NCI-H2029 (cell line): ENCODE results near the gene GRID2.
"Not testable (repeated sequence)": the region's sequence is repeated elsewhere in the genome, so short reads cannot be mapped to it uniquely, and the experiment has no call there.

Experiments used
- DNase-seq: peaks from one replicate; lab custom pipeline; 2025; lab: John Stamatoyannopoulos, UW

GRID2 gene

GRCh38 chr4:92303621-92304027, at the start of gene GRID2:
Gene GRID2 (plus strand): TSS chr4:92303966.
- DNase-seq = no peak

DNA sequence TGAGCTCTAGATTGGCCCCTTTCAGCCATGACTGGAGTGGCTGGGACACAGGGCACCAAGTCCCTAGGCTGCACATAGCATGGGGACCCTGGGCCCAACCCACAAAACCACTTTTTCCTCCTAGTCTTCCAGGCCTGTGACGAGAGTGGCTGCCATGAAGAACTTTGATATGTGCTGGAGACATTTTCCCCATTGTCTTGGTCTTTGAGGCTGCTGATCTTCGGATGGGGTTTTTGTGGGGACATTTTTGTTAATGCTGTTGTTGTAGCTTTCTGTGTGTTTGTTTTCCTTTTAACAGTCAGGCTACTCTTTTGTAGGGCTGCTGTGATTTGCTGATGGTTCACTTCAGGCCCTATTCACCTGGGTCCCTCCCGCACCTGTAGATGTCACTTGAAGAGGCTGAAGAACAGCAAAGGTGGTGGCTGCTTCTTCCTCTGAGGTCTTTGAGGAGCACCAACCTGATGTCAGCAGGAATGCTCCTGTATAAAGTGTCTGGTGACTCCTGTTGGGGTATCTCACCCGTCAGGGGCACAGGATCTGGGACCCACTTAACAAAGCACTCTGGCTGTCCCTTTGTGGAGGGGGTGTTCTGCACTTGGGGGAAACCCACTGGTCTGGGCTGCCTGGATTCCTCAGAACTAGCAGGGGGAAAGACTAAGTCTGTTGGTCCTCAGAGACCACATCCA, 49.6 kb upstream of the GRID2 start:
- no peak for DNase-seq

GRCh38 chr4:92254767-92255442, 48.9 kb upstream of the GRID2 start:
- DNase-seq = no peak

DNA sequence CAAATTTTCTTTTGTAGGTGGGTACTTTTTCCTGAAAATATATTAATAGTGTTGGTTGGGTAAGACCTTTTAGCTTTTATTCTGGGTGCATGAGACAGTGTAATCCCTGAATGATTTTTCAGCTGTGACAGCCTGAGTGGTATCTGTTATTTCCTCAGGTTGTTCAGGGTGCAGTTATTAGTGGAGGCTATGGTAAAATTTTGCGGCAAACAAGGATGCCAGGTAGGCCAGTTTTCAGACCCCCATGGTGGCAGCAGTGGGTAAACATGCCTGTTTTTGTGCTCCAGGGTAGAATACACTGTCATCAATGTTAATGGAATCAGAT, 47.9 kb upstream of the GRID2 start:
- DNase-seq = no peak

DNA sequence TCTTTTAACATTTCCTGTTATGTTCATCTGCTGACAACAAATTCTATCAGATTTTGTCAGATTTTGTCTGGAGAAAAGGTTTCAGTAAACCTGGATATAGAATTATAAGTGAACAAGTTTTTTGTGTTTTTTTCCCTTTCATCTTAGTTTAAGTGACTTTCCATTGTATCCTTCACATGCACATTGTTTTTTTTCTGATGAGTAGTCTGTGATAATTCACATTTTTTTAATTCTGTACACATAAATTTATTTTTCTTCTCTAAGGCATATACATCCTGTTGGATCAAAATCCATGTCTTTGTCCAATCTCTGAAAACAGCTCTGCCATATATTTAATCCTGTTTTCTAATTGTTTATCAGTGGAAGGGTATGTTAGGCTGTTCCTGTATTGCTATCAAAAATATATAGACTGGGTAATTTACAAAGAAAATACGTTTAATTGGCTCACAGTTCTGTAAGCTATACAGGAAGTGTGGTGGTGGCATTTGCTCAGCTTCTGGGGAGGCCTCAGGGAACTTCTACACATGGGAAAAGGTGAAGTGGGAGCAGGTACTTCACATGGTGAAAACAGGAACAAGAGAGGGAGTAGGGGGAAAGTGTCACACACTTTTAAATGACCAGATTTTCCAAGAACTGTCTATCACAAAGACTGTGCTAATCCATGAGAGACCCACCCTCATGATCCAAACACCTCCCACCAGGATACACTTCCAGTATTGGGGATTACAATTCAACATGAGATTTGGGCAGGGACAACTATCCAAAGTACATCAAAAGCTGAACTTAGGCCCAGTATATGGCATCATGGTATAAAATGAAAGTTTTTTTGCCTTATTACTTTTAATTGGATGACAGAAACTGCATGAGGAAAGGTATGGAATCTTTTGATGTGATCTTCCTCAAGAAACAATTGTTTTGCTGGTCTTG, 45.6 kb upstream of the GRID2 start:
- no peak for DNase-seq

GRCh38 chr4:92261256-92261655, 42.5 kb upstream of the GRID2 start:
- DNase-seq = no peak

GRCh38 chr4:92262371-92262770, 41.4 kb upstream of the GRID2 start:
- DNase-seq = no peak

DNA sequence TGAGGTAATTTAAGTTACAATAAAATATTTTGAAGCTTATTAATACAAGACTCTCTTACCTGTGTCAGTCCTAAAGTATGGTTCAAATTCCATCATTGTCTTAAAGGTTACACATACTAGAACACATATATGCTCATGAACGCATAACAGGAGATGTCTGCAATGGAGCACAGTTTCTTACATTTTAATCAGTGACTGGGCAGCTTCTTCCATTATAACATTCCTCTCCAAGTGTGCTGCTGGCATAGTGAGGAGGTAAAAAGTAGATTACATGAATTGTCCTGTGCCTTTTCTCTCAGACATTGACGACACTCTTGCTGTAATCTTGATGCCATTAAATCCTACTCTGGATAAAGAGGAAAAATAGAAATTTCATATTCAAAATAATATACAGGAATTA, 40.8 kb upstream of the GRID2 start:
- no peak for DNase-seq

DNA sequence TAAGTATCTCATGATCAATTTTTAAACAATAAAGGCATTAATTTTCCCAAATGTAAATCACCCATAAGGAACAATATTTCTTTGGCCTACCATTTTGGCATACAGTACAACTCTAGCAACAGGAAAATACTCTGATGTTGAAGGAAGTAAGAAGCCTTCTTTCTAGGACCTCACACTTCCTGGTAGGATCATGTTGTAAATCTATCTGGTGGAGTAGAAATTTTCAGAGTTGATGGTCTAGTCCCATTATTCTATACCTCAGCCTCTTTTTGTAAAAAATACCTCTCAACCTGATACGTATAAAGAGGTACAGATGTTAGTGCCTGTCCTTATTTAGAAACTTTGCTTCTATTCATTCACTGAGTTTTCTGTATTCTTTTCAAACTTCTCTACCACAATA, 40.2 kb upstream of the GRID2 start:
- DNase-seq = no peak

GRCh38 chr4:92264163-92264562, 39.6 kb upstream of the GRID2 start:
- no peak for DNase-seq

GRCh38 chr4:92265021-92265420, 38.7 kb upstream of the GRID2 start:
- DNase-seq = no peak

- no peak for DNase-seq
These were observed 38.0 kb upstream of the GRID2 start for GRCh38 chr4:92265798-92266197.

GRCh38 chr4:92266521-92266920, 37.2 kb upstream of the GRID2 start:
- DNase-seq = no peak

DNA sequence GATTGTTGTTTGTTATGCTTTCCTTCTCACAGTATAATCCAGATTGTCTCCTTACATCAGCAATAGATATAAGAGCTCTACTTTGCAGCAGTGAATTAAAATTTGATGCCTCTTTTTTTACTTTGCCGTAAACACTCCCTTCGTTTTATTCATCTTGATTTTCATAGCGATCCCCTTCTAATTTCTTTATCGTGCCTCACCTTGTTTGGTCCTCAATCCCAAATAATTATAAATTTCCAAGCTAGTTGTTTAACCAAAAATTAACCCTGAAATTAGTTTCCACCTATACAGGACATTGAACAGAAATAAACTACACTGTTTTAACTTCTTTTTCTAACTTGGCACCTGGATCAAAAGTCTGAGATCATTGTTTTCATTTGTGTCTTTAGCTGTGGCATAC, 35.1 kb upstream of the GRID2 start:
- DNase-seq = no peak

- no peak for DNase-seq
These were observed 32.9 kb upstream of the GRID2 start for GRCh38 chr4:92270908-92271307.

GRCh38 chr4:92271551-92271950, 32.2 kb upstream of the GRID2 start:
- DNase-seq = not testable (repeated sequence)

DNA sequence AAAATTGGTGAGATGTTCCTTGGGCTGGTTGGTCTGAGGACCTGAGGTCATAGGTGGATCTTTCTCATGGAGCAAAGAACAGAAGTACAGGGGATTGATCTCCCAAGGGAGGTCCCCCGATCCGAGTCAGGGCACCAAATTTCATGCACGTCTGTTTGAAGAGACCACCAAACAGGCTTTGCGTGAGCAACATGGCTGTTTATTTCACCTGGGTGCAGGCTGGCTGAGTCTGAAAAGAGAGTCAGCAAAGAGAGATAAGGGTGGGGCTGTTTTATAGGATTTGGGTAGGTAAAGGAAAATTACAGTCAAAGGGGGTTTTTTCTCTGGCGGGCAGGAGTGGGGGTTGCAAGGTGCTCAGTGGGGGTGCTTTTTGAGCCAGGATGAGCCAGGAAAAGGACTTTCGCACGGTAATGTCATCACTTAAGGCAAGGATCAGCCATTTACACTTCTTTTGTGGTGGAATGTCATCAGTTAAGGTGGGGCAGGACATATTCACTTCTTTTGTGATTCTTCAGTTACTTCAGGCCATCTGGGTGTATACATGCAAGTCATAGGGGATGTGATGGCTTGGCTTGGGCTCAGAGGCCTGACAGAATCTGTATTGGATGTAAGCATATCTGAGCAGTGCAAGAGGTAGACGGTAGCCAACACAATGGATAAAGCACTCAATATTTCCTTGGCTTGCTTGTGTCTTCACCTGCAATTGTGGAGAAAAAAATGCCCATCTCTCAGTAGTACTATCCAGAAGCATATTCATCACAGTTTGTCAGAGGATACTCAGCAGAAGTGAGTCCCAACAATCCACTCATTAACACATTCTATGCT, 26.5 kb upstream of the GRID2 start:
- DNase-seq = not testable (repeated sequence)

GRCh38 chr4:92279296-92279695, 24.5 kb upstream of the GRID2 start:
- no peak for DNase-seq

DNA sequence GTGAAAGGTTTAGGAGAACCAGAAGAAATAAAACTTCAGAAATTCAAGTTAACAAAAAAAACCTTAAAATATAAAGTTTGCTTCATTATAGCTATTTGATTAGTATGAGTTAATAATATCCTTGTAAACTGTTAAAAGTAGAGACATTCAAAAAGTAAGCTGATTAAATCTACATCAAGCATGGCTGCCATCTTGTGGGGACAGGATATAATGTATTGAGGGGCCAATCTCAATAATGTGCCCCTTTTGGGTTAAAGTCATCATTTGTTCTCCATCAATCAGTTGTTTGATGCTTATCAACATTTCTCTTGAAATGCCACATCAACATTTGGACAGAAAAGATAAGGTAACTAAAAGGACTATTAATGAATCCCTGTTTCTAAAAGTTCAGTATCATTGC, 4.6 kb upstream of the GRID2 start:
- no peak for DNase-seq

GRCh38 chr4:92304121-92304520, 355 bp downstream of the GRID2 start:
- no peak for DNase-seq

GRCh38 chr4:92304606-92305005, 840 bp downstream of the GRID2 start:
- no peak for DNase-seq
